Amygdala (tissue), 56 donors: ENCODE results near the gene PCDHGA9.

Experiments
- DNase-seq, 56 donors: peaks; one replicate each; lab custom pipeline; 2025; lab: John Stamatoyannopoulos, UW

Gene PCDHGA9

GRCh38 chr5:141439411-141440141 lies 37.0 kb downstream of the PCDHGA9 start:
- no peak for DNase-seq

- no peak for DNase-seq
Measured at GRCh38 chr5:141440341-141440740, 37.8 kb downstream of the PCDHGA9 start.

GRCh38 chr5:141441571-141442170 lies 39.1 kb downstream of the PCDHGA9 start:
- DNase-seq, result no peak
